Posterior cingulate gyrus (tissue), 11 donors: ENCODE data around the gene NPHS1.
"Not testable (repeated sequence)": the region's sequence is repeated elsewhere in the genome, so short reads cannot be mapped to it uniquely, and the experiment has no call there.

Source experiments
- DNase-seq, 10 donors: peaks; one replicate each; pipeline versions ENCODE4 v3.0.0 to v3.0.0-alpha.2; 2020 to 2021; ENCODE audit warnings: mixed read lengths in 3 of 10
- intact Hi-C: fragments of 100-400 bp; cut with DNase I; formaldehyde crosslinking; loops from one replicate; pipeline ENCODE4 v1.15.1; 2023

NPHS1 gene, protein sequence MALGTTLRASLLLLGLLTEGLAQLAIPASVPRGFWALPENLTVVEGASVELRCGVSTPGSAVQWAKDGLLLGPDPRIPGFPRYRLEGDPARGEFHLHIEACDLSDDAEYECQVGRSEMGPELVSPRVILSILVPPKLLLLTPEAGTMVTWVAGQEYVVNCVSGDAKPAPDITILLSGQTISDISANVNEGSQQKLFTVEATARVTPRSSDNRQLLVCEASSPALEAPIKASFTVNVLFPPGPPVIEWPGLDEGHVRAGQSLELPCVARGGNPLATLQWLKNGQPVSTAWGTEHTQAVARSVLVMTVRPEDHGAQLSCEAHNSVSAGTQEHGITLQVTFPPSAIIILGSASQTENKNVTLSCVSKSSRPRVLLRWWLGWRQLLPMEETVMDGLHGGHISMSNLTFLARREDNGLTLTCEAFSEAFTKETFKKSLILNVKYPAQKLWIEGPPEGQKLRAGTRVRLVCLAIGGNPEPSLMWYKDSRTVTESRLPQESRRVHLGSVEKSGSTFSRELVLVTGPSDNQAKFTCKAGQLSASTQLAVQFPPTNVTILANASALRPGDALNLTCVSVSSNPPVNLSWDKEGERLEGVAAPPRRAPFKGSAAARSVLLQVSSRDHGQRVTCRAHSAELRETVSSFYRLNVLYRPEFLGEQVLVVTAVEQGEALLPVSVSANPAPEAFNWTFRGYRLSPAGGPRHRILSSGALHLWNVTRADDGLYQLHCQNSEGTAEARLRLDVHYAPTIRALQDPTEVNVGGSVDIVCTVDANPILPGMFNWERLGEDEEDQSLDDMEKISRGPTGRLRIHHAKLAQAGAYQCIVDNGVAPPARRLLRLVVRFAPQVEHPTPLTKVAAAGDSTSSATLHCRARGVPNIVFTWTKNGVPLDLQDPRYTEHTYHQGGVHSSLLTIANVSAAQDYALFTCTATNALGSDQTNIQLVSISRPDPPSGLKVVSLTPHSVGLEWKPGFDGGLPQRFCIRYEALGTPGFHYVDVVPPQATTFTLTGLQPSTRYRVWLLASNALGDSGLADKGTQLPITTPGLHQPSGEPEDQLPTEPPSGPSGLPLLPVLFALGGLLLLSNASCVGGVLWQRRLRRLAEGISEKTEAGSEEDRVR (N-terminal part only)

DNA sequence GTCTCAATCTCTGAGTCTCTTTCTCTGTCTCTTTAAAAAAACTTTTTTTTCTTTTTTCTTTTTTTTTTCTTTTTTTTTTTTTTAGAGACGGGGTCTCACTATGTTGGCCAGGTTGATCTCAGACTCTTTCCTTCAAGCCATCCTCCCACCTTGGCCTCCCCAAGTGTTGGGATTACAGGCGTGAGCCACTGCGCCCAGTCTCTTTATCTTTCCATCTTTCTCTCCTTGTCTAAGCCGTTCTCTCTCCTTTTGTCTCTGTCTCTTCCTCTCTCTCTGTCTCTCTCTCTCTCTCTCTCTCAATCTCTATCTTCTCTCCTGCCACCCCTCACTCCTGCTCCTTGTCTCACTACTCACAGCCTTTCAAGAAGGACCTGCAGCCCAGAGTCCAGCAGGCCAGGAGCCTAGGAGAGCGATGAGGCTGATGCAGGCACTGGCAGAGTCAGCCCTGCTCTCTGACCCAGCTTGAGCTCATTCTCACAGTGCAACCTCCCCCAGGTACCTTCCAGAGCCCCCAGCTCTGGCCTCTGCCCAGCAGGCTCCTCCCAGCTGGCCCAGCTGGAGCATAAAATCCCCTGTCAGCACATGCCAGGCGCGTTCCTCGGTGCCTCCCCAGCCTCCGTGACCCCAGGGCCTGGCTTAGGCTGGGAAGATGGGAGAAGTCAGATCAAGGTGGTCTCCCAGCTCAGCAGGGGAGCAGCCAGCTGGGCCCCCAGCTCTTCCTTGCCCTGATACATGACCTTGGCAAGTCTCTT is at the start of gene NPHS1:
Gene NPHS1, minus strand, starts transcription at position 476 of the 752 bp plus-strand sequence. CDS start 667 bp downstream, outside the sequence.
- DNase-seq = no peak

DNA sequence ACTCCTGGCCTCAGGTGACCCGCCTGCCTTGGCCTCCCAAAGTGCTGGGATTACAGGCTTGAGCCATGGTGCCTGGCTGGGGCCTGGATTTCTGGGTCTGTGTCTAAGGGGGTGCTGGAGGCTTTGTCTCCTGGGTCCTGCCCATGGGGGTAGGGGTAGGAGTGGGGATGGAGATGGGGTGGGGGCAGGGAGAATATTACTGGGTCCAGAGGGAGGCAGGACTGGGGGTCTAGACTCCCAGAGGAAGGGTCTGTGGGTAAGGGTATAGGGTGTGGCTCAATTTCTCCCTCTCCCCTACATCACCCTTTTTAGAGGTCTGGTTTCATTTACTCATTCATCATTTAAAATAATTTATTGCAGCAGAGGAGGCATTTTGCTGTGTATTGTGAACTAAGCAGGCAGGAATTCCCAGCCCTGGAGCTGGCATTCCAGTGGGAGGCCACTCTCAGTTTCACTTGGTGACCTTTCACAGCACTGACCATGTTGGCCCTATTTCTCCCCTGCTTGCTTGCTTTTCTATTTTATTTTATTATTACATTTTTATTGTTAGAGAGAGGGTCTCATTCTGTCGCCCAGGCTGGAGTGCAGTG is 48.8 kb upstream of the NPHS1 start:
- peak in 2 of 10 donors; percentile 53 to 79 for DNase-seq
- intact Hi-C loops = no loop called here

More for the DNA sequence above, at the start of gene NPHS1:
- intact Hi-C loops = no loop called here

DNA sequence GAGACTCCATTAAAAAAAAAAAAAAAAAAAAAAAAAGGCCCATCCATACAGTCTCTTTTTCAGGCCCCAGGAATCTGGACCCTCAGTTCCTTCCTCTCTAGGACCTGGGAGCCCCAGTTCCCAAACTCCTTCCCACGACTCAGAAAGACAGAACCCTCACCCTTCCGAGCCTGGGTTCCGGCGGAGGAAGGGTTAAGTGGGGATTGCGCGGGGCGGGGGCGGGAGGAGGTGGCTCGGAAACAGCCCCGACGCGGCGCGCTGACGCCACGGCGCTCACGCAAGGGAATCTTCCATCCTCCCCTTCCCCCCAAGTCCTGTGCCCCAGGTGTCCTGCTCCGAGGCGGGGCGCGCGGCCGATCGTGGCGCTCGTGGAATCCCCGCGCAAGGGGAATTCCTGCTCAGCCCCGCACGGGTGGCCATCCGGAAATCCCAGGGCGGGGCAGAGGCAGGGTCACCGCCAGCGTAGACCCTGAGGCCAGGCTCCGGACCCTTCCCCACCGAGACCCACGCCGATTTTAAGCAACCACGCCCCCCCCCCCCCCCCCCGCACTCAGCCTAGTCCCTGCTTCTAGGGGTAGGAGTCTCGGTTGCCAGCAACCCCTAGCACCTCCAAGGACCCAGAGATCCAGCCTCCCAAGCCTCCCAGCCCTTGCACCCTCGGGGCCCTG is 47.4 kb upstream of the NPHS1 start:
- intact Hi-C loops = loop anchor here (5.0 kb wide), 1 partner anchor 33 kb away; no protein-coding TSS in a partner anchor
- peak; percentile 57 to 97 (median 81) for DNase-seq

DNA sequence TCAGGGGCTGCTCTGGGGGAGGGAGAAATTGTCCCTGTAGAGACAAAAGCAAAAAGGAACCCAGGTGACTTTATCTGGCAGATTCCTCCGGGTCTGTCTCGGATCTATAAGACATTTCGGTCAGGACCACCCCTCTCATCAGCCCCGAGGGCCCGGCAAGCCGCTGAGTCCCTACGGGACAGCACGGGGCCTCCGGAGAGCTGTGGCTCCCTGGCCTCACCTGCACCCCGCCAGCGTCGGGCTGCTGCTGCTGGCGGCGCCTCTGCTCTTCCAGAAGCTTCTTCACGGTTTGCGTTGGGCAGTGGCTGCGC is 46.1 kb upstream of the NPHS1 start:
- intact Hi-C loops = loop anchor here (5.0 kb wide), 1 partner anchor 34 kb away; no protein-coding TSS in a partner anchor
- peak in 1 of 10 donors; percentile 80 for DNase-seq

DNA sequence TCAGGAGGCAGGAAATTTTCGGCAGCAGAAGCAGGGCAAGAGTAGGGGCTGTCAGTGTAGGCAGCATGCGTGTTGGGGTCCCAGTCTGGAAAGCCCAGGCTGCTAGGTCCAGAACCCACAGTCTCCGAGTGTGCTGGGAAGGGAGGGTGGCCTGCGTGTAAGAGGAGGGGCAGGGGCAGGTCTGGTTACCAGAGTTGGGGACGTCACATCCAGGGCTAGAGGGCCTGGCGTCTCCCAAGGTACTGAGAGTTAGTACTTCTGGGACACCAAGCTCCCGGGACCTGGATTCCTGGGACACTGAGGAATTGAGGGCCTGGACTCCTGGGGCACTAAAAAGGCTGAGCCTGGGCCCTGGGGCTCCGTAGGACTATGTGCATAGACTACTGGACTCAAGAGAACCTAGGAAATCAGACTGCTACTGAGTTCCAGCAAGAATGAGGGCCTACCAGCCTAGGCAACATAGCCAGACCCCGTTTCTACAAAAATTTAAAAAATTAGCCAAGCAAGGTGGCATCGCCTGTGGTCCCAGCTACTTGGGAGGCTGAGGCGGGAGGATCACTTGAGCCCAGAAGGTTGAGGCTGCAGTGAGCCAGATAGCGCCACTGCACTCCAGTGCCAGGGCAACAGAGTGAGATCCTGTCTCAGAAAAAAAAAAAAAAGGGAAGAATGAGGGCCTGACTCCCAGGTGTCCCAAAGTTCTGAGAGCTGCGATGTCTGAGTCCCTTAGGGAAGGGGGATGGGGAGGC is 45.6 kb upstream of the NPHS1 start:
- intact Hi-C loops = loop anchor here (5.0 kb wide), 1 partner anchor 34 kb away; no protein-coding TSS in a partner anchor

DNA sequence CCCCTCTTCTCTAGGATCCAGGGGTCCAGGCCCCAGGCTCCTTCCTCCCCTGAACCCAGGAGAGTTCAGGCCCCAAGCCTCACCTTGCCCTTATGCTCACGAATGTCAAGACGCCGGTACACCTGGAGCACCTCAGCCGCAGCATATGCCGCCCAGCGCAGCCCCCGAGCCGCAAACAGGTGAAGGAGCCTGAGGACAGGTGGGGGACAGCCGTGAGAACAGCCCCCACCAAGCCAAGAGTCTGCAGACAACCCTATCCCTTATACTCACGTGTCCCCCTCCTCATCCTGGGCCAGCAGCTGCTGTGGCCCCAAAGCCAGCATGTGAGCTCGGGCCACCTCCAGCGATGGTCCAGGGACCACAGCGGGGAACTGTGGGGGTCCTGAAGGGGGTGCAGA is 44.3 kb upstream of the NPHS1 start:
- intact Hi-C loops = loop anchor here (5.0 kb wide), 1 partner anchor 36 kb away; no protein-coding TSS in a partner anchor
- peak in 1 of 10 donors; percentile 67 for DNase-seq

More for the DNA sequence above, 45.6 kb upstream of the NPHS1 start:
- DNase-seq = peak in 2 of 10 donors; percentile 68 to 73

DNA sequence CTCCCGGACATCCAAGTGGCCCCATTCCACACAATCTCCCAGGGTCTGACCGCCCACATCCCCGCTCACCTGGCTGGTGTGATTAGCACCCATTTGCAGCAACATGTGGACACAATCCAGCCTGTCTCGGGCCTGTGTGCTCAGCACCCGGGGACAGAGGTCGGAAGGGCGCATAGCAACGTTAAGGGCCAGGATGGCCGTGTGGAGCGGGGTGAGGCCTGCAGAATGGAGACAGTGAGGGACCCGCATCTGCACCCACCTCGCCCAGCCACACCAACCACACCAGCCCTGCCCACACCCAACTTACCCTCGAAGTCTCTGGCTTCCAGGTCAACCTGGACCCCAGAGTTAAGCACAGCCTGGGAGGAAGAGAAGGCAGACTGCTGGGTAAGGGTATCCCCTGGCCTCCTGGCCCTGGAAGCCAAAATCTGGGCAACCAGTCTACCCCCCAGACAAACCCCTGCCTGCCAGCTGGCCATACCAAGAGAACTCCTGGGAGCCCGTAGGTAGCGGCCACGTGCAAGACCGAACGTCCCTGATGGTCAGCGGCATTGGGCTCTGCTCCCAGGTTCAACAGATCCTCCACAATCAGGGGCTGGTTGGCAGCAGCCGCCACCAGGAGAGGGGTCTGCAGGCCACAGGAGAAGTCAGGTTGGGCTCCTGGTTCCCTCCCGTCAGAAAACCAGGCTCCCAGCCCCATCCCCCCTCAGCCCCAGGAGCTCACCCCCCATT is 43.8 kb upstream of the NPHS1 start:
- peak in 1 of 10 donors; percentile 67 for DNase-seq
- intact Hi-C loops = loop anchor here (5.0 kb wide), 1 partner anchor 36 kb away; no protein-coding TSS in a partner anchor

DNA sequence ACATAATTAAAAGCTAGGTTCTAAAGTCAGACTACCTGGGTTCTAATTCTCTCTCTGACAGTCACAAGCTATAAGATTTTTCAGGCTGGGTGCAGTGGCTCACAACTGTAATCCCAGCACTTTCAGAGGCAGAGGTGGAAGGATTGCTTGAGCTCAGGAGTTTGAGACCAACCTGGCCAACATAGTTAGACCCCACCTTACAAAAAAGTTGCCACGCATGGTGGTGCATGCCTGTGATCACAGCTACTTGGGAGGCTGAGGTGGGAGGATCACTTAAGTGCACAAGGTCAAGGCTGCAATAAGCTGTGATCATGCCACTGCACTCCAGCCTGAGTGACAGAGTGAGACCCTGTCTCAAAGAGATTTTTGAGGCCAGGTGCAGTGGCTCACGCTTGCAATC is 42.0 kb upstream of the NPHS1 start:
- intact Hi-C loops = no loop called here
- DNase-seq = peak in 1 of 10 donors; percentile 26

DNA sequence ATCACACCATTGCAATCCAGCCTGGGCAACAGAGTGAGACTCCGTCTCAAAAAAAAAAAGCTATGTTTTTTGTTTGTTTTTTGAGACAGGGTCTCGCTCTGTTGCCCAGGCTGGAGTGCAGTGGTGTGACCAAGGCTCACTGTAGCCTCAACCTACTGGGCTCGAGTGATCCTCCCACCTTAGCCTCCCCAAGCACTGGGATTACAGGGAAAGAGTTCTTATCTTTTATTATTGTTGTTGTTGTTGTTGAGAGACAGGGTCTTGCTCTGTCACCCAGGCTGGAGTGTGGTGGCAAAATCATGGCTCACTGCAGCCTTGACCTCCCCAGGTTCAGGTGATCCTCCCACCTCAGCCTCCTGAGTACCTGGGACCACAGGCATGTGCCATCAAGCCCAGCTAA is 39.5 kb upstream of the NPHS1 start:
- intact Hi-C loops, DNase-seq: not testable (repeated sequence)

DNA sequence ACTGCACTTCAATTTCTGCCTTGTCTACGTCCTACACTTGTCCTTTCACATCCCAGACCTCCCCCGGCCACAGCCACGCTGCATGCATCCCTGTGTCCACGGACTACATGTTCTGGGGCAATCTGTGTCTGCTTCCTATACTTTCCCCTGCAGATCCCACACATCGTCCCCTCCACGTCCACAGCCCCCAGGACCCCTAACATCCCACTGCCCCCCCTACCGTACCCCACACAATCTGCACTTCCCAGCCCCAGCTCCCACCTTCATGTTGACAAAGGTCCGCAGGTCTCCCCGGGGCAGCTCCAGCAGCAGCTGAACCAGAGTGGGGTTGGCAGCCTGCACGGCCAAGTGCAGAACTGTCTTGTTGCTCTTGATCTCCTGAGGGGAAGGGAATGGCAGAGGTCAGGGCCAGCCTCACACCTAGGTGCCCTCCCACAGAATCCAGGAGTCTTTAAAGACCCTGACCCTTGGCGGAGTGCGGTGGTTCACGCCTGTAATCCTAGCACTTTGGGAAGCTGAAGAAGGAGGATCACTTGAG is 37.9 kb upstream of the NPHS1 start:
- intact Hi-C loops = no loop called here
- no peak for DNase-seq

DNA sequence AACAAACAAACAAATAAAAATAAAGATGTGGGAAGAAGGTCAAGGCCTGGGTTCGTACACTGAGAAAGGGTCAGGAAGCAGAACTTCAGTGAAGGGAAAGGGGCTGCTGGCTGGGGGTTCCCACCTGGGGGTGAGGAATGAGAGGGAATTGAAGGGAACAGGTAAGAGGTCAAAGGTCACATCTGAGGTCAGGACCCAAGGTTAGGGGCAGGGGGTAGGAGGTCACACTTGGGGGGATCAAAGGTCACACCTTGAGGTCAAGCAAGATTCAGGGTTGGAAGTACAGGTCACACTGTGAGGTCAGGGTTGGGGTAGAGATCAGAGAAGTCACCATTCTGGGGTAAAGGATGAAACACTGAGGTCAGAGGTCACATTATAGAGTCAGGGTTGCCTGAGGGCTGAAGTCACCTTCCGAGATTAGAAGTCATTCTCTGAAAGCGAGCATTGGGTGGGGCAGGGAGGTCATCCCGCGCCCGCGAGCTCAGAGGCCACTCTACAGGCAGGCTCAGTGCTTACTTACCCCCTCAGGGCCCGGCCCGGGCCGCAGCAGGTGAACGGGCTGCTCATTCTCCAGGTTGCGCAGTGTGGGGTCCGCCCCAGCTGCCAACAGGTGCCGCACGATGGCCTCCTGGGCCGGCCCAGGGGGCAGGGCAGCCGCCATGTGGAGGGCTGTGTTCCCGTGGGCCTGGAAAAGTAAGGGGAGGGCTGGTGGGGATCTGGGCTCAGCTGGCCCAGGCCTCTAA is 37.2 kb upstream of the NPHS1 start:
- intact Hi-C loops = no loop called here
- DNase-seq = no peak

DNA sequence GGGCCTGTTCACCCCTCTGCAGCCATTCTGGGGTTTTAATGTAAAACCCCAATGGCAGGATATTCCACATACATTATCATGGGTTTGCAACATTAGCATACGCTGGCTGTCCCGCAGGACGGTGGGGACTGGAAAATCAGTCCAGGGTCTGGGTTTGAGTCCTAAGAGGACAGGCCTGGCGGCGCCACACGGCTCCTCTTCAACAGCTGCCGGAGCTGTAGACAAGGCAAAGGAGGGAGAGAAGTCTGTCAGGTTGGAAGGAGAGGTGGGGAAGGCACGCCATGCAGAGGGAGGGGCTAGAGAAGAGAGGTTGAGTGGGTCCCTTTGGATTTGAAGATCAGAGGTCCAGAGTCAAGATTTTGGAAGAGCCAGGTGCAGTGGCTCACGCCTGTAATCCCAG is 36.1 kb upstream of the NPHS1 start:
- DNase-seq = no peak
- intact Hi-C loops = no loop called here

DNA sequence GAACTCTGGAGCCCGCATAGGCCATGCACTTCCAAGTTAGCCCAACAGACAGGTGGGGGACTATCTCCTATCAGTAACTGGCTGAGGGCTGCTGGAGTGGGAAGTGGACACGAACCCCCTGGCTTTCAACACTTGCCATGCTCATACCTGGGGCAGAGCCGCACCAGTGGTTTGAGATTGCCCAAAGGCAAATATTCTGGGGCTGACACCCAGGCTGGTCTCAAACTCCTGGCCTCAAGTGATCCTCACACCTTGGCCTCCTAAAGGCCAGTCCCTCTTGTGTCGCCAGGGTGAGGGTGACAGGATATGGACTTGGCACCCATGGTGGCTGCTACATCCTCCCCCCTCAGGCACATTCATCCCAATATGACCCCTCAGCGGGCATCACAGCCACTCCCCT is 34.9 kb upstream of the NPHS1 start:
- intact Hi-C loops = no loop called here
- DNase-seq = no peak

DNA sequence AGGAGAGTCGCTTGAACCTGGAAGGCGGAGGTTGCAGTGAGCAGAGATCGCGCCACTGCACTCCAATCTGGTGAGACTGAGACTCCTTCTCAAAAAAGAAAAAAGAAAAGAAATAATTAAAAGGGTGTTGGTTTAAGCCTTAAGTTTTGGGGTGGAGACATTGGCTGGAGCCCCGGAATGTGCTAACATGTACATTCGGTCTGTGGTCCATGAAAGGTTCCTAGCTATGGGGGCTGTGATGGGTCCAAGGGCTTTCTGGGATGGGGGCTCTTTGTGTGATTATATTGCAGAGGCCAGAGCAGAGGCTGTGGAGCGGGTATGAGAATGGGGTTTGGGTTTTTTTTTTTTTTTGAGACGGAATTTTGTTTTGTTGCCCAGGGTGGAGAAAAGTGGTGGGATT is 33.6 kb upstream of the NPHS1 start:
- no peak for DNase-seq
- intact Hi-C loops = no loop called here

DNA sequence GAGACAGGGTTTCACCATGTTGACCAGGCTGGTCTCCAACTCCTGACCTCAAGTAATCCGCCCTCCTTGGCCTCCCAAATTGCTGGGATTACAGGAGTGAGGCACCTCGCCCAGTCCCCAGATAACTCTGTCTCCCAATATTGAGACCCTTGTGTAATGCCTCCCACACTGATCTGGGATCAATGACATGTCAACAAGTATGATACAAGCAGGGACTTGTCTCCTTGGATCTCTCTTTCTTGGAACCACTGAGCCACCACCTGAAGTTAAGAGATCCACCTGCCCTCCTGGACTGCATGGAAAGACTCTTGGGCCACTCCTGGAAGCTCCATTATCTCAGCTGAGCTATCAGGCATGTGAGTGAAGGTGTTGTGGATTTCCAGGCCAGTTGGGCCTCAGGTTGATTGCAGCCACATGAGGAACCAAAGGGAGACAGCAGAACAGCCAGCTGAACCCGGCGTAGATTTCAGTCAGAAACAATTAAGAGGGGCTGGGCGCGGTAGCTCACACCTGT is 33.0 kb upstream of the NPHS1 start:
- intact Hi-C loops = no loop called here
- no peak for DNase-seq

DNA sequence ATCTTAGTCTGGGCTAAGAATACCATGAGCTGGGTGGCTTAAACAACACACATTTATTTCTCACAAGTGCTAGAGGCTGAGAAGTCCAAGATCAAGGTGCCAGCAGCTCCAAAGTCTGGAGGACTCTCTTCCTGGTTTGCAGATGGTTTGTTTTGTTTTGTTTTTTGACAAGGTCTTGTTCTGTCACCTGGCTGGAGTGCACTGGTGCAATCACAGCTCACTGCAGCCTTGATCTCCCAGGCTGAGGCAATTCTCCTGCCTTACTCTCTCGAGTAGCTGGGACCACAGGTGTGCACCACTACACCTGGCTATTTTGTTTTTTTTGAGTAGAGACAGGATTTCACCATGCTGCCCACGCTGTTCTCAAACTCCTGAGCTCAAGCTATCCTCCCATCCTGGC is 31.6 kb upstream of the NPHS1 start:
- DNase-seq = no peak
- intact Hi-C loops = no loop called here
